Neuron (in vitro differentiated cells): ENCODE measurements around the gene WDR81.
A peak's percentile ranks its signal among the peaks of the same experiment; 100 is the strongest.
"Not testable (repeated sequence)": the region's sequence is repeated elsewhere in the genome, so short reads cannot be mapped to it uniquely, and the experiment has no call there.

ENCODE experiments used
- H2AFZ ChIP-seq: one replicate; pipeline ENCODE4 v1.6.1; 2013; ENCODE audit warnings: low read depth, mild to moderate bottlenecking, inconsistent platforms, low read length, moderate library complexity
- H3K27me3 ChIP-seq: one replicate; pipeline ENCODE4 v1.6.1; 2013; ENCODE audit warnings: low read length; ENCODE audit not compliant: insufficient read depth
- H3K36me3 ChIP-seq: one replicate; pipeline ENCODE4 v1.6.1; 2013; ENCODE audit warnings: low read length; ENCODE audit not compliant: insufficient read depth
- H3K4me1 ChIP-seq: one replicate; pipeline ENCODE4 v1.6.1; 2013; ENCODE audit warnings: low read length; ENCODE audit not compliant: insufficient read depth
- H3K4me3 ChIP-seq: 2 replicates; pipeline ENCODE4 v1.5.1; 2013; ENCODE audit warnings: mild to moderate bottlenecking, low read length, moderate library complexity
- H3K9me3 ChIP-seq: one replicate; pipeline ENCODE4 v1.6.1; 2013; ENCODE audit warnings: low read length

The WDR81 gene

GRCh38 chr17:1724351-1724868 is at the start of gene WDR81:
TSS of gene WDR81 (plus strand) at chr17:1724704. CDS start at chr17:1724960, 256 bp downstream.
- Histone ChIP-seq H3K4me1 (peaks cover 1% of the 10 kb centered on the region), H3K27me3 (no peaks in the 10 kb centered on the region), H3K9me3 (no peaks in the 10 kb centered on the region), H2AFZ (peak within 1 kb of the TSS; percentile 76), H3K36me3 (no peaks in the 10 kb centered on the region), H3K4me3 (peak within 1 kb of the TSS; percentile 48)

- H2AFZ ChIP-seq: no peak overlapping the region
- H3K27me3 ChIP-seq: no peaks in the 10 kb centered on the region
- H3K36me3 ChIP-seq: peaks cover 92% of the 10 kb centered on the region
- H3K9me3 ChIP-seq: no peaks in the 10 kb centered on the region
- no peak overlapping the region for H3K4me3 ChIP-seq
- H3K4me1 ChIP-seq: no peaks in the 10 kb centered on the region
These were observed 48.1 kb upstream of the WDR81 start for GRCh38 chr17:1676401-1676800.

DNA sequence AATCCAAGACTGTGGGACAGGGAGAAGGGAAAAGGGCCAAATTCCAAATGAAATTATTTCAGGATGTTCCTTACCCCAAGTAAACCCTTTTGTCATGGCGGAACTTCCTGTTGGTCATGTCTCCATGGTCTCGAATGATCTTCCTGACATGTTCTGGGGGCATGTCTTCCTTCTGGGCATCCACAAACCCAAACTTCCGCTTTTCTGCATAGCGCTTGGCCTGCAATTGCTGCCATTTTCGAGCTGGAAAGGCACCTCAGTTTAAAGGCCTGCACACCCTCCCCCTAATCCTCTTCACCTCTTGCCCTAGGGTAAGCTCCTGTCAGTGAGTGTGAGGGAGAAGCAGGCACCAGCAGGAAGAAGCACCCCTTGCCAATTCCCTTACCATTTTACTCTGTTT is 41.0 kb upstream of the WDR81 start:
- no peaks in the 10 kb centered on the region for H3K27me3 ChIP-seq
- peaks cover 50% of the 10 kb centered on the region for H3K36me3 ChIP-seq
- no peak overlapping the region for H2AFZ ChIP-seq
- no peaks in the 10 kb centered on the region for H3K9me3 ChIP-seq
- peaks cover 10% of the 10 kb centered on the region for H3K4me1 ChIP-seq
- H3K4me3 ChIP-seq: peak overlapping the region; percentile 96

- H2AFZ ChIP-seq: peak within 1 kb of the TSS; percentile 58
- H3K36me3 ChIP-seq: peaks cover 39% of the 10 kb centered on the region
- H3K4me3 ChIP-seq: peak within 1 kb of the TSS; percentile 96
- no peaks in the 10 kb centered on the region for H3K27me3 ChIP-seq
- no peaks in the 10 kb centered on the region for H3K9me3 ChIP-seq
- peaks cover 10% of the 10 kb centered on the region for H3K4me1 ChIP-seq
These were observed 39.9 kb upstream of the WDR81 start, which contains the start of gene PRPF8 for GRCh38 chr17:1684378-1685189. TSS of gene PRPF8 (minus strand) at chr17:1684867. CDS start at chr17:1684571, 296 bp downstream.

- no peak overlapping the region for H3K4me3 ChIP-seq
- peaks cover 24% of the 10 kb centered on the region for H3K36me3 ChIP-seq
- no peaks in the 10 kb centered on the region for H3K27me3 ChIP-seq
- H2AFZ ChIP-seq: no peak overlapping the region
- H3K9me3 ChIP-seq: no peaks in the 10 kb centered on the region
- peaks cover 10% of the 10 kb centered on the region for H3K4me1 ChIP-seq
These were observed 38.4 kb upstream of the WDR81 start for GRCh38 chr17:1686086-1686485.

GRCh38 chr17:1688405-1688804 is 36.1 kb upstream of the WDR81 start:
- H2AFZ ChIP-seq, H3K27me3 ChIP-seq, H3K36me3 ChIP-seq, H3K9me3 ChIP-seq, H3K4me3 ChIP-seq, H3K4me1 ChIP-seq: not testable (repeated sequence)

DNA sequence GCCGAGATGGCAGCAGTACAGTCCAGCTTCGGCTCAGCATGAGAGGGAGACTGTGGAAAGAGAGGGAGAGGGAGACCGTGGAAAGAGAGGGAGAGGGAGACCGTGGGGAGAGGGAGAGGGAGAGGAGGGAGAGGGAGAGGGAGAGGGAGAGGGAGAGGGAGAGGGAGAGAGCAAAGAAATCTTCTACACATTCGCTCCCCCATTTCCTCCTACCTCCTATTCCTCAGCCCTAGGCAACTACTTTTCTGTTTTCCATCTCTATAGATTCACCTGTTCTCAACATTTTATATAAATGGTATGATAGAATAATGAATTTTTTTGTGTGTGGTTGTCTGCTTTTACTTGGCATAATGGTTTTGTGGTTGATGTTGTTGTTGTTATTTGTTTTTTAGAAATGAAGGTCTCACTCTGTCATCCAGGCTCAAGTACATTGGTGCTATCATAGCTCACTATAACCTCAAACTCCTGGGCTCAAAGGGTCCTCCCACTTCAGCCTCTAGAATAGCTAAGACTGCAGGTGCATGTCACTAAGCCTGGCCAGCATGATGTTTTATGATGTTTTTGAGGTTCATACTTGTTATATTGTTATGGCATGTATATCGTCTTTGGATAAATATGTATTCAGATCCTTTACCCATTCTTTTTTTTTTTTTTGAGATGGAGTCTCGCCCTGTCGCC is 33.8 kb upstream of the WDR81 start:
- H3K4me3 ChIP-seq: no peak overlapping the region
- H3K27me3 ChIP-seq: no peaks in the 10 kb centered on the region
- peaks cover 2% of the 10 kb centered on the region for H3K9me3 ChIP-seq
- H3K4me1 ChIP-seq: no peaks in the 10 kb centered on the region
- H3K36me3 ChIP-seq: no peaks in the 10 kb centered on the region
- no peak overlapping the region for H2AFZ ChIP-seq

GRCh38 chr17:1693339-1693738 is 31.2 kb upstream of the WDR81 start:
- no peak overlapping the region for H2AFZ ChIP-seq
- no peaks in the 10 kb centered on the region for H3K27me3 ChIP-seq
- no peaks in the 10 kb centered on the region for H3K36me3 ChIP-seq
- no peaks in the 10 kb centered on the region for H3K4me1 ChIP-seq
- peaks cover 2% of the 10 kb centered on the region for H3K9me3 ChIP-seq
- no peak overlapping the region for H3K4me3 ChIP-seq

- H3K36me3 ChIP-seq: no peaks in the 10 kb centered on the region
- H3K4me1 ChIP-seq: no peaks in the 10 kb centered on the region
- no peak overlapping the region for H2AFZ ChIP-seq
- H3K4me3 ChIP-seq: no peak overlapping the region
- no peaks in the 10 kb centered on the region for H3K27me3 ChIP-seq
- peaks cover 2% of the 10 kb centered on the region for H3K9me3 ChIP-seq
These were observed 29.1 kb upstream of the WDR81 start for GRCh38 chr17:1695365-1695764.

GRCh38 chr17:1697681-1698080 is 26.8 kb upstream of the WDR81 start:
- no peak overlapping the region for H2AFZ ChIP-seq
- H3K36me3 ChIP-seq: no peaks in the 10 kb centered on the region
- H3K4me1 ChIP-seq: no peaks in the 10 kb centered on the region
- peaks cover 2% of the 10 kb centered on the region for H3K9me3 ChIP-seq
- H3K4me3 ChIP-seq: no peak overlapping the region
- H3K27me3 ChIP-seq: no peaks in the 10 kb centered on the region

GRCh38 chr17:1699891-1700290 is 24.6 kb upstream of the WDR81 start:
- H3K4me3 ChIP-seq, H3K36me3 ChIP-seq, H3K9me3 ChIP-seq, H3K27me3 ChIP-seq, H2AFZ ChIP-seq, H3K4me1 ChIP-seq: not testable (repeated sequence)

DNA sequence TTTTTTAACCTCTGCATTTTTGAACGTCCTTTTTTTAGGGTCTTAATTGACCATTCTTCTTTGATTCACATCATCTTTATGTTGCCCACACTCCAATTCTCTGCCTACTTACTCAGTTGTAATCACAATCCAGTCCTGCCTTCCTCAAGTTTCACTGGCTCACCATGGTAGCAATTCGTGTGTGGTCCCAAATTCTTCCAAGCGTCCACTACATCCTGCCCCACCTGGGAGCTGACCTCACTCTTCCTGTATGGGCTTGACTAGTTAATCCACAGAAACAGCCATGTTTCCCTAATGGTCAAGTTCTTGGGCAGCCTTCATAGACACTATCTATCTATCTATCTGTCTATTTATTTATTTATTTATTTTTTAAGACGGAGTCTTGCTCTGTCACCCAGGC is 21.4 kb upstream of the WDR81 start:
- no peak overlapping the region for H2AFZ ChIP-seq
- no peaks in the 10 kb centered on the region for H3K9me3 ChIP-seq
- H3K4me3 ChIP-seq: no peak overlapping the region
- H3K4me1 ChIP-seq: no peaks in the 10 kb centered on the region
- H3K36me3 ChIP-seq: no peaks in the 10 kb centered on the region
- H3K27me3 ChIP-seq: no peaks in the 10 kb centered on the region

DNA sequence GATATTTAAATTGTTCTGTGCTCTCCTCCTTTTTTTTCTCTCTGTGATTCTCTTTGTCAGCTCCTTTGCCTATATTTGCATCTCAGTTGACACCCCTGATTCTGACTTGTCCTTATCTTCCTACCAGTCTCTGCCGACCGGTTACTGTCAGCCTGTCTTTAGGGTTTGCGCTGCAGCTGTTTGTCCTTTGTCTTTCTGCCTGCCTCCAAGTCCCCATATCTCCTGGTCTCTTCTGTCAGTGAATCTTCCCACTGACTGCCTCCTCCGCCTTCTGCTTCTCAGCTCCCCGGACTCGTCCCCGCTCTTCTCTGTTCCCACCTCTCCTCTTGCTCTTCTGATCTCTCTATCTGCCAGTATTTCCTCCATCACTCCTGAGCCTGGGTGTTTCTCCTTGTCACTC is 19.5 kb upstream of the WDR81 start:
- H2AFZ ChIP-seq: no peak overlapping the region
- H3K27me3 ChIP-seq: no peaks in the 10 kb centered on the region
- H3K9me3 ChIP-seq: no peaks in the 10 kb centered on the region
- no peaks in the 10 kb centered on the region for H3K4me1 ChIP-seq
- no peak overlapping the region for H3K4me3 ChIP-seq
- H3K36me3 ChIP-seq: no peaks in the 10 kb centered on the region
